Left kidney (tissue), 2 donors: ENCODE results near the gene XPO4. TPM values are rescaled to one million over a fixed set of nuclear protein-coding genes. Genes with fewer than 3 reads are reported as not detected.

ENCODE experiments used
- DNase-seq: peaks from one replicate; pipeline ENCODE4 v3.0.0-alpha.2; 2013
- polyA plus RNA-seq: library from polyadenylated mRNA; unstranded; fragments of 120-200 nt; gene quantifications from one replicate; pipeline ENCODE4 v1.2.1, GENCODE V29; 2013; ENCODE audit not compliant: insufficient read length

XPO4 gene
- polyA plus RNA-seq, 1 donor, result 24.5 TPM

GRCh38 chr13:20728579-20729311, 173.8 kb downstream of the XPO4 start:
- no peak for DNase-seq

DNA sequence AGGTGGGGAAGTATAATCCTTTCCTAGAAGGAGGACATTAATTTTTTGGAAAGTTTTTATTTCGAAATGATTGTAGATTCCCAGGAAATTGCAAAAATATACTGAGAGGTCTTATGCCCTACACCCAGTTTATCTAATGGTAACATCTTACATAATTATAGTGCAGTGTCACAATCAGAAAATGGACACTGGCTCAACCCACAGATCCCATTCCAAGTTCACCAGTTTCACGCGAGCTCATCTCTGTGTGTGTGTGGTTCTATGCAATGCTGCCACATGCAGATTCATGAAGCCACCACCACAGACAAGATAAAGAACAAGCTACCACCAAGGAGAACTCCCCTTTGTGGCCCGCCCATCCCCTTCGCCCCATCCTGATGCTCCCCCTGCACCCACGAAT, 174.7 kb downstream of the XPO4 start:
- DNase-seq, result no peak

Other genes starting within 250 kb of the XPO4 start
- 7.2 TPM for gene IL17D, start 199.0 kb downstream of the XPO4 start, polyA plus RNA-seq
- 16.3 TPM for gene EEF1AKMT1, start 128.8 kb downstream of the XPO4 start, polyA plus RNA-seq
- 24.0 TPM for gene LATS2, start 158.8 kb upstream of the XPO4 start, polyA plus RNA-seq
- 238 TPM for gene SAP18, start 237.4 kb upstream of the XPO4 start, polyA plus RNA-seq